HepG2 (cell line): ENCODE measurements around the gene CRADD. TPM values are rescaled to one million over a fixed set of nuclear protein-coding genes. Genes with fewer than 3 reads are reported as not detected.

Source experiments
- DNMT1 ChIP-seq: sonication (generic); formaldehyde crosslinking; IDR thresholded peaks from 2 replicates; pipeline ENCODE4 v1.5.1; 2020; ENCODE audit warnings: mild to moderate bottlenecking, missing genetic modification reagents
- ELF1 ChIP-seq: sonication (generic); formaldehyde crosslinking; IDR thresholded peaks from 2 replicates; pipeline ENCODE4 v1.4.0; 2020; ENCODE audit warnings: missing genetic modification reagents
- GLI4 ChIP-seq: sonication (generic); formaldehyde crosslinking; IDR thresholded peaks from 2 replicates; pipeline ENCODE4 v1.5.1; 2020; ENCODE audit warnings: missing genetic modification reagents, mild to moderate bottlenecking, moderate library complexity, borderline replicate concordance
- JDP2 ChIP-seq: sonication (generic); formaldehyde crosslinking; IDR thresholded peaks from 2 replicates; pipeline ENCODE4 v1.8.1; 2022; ENCODE audit warnings: missing genetic modification reagents, borderline replicate concordance
- KAT8 ChIP-seq: IDR thresholded peaks from 2 replicates; pipeline ENCODE4 v1.6.1; 2016; ENCODE audit warnings: missing genetic modification reagents, missing compliant biosample characterization
- KDM3A ChIP-seq: IDR thresholded peaks from 2 replicates; pipeline ENCODE4 v1.6.1; 2018; ENCODE audit warnings: low read depth, missing compliant biosample characterization
- NFE2L2 ChIP-seq: fragments of 150-350 bp; IDR thresholded peaks from 2 replicates; pipeline ENCODE4 v1.6.1; 2014; ENCODE audit warnings: low read length
- RBM22 ChIP-seq: fragments of 200-400 bp; formaldehyde crosslinking; optimal IDR thresholded peaks from 2 replicates; pipeline ENCODE3; 2017; ENCODE audit warnings: mild to moderate bottlenecking, low read length, moderate library complexity
- SAP130 ChIP-seq: IDR thresholded peaks from 2 replicates; pipeline ENCODE4 v1.6.1; 2016; ENCODE audit warnings: low read depth
- ZKSCAN8 ChIP-seq: IDR thresholded peaks from 2 replicates; pipeline ENCODE4 v1.6.1; 2016; ENCODE audit warnings: borderline replicate concordance, missing genetic modification reagents, missing compliant biosample characterization
- ZNF510 ChIP-seq: sonication (generic); formaldehyde crosslinking; IDR thresholded peaks from 2 replicates; pipeline ENCODE4 v1.4.0; 2020; ENCODE audit warnings: low read depth, mild to moderate bottlenecking, missing genetic modification reagents
- ZNF749 ChIP-seq: sonication (generic); formaldehyde crosslinking; IDR thresholded peaks from 2 replicates; pipeline ENCODE4 v1.8.0; 2022; ENCODE audit warnings: mild to moderate bottlenecking, missing genetic modification reagents, moderate library complexity, borderline replicate concordance
- ZNF790 ChIP-seq: sonication (generic); formaldehyde crosslinking; IDR thresholded peaks from 2 replicates; pipeline ENCODE4 v1.8.0; 2022; ENCODE audit warnings: missing genetic modification reagents, mild to moderate bottlenecking, borderline replicate concordance
- ZSCAN30 ChIP-seq: sonication (generic); formaldehyde crosslinking; IDR thresholded peaks from 2 replicates; pipeline ENCODE4 v1.5.0; 2020; ENCODE audit warnings: mild to moderate bottlenecking, missing genetic modification reagents
- polyA plus RNA-seq, 8 experiments: library from polyadenylated mRNA; depleted of rRNA in 3 of 8; stranded (reverse) in 7 of 8; unstranded in 1 of 8; fragments of >200 nt; fragmentation: Illumina TruSeq in 4 of 8; extraction: Trizol in 4 of 8; gene quantifications; 2 replicates each; pipeline versions ENCODE4 v1.2.1 to v1.2.3, GENCODE V29; 2011 to 2016; ENCODE audit warnings: low read depth in 4 of 8, missing spikeins in 1 of 8, mixed read lengths in 1 of 8; ENCODE audit not compliant: insufficient read depth in 1 of 8
- total RNA-seq, 5 experiments: library from RNA; depleted of rRNA; stranded (reverse); fragments of >200 nt; fragmentation: Illumina TruSeq; extraction: Trizol; gene quantifications; 2 replicates each; pipeline ENCODE4 v1.2.3, GENCODE V29; 2016; ENCODE audit warnings: low read depth in 1 of 5
- TF ChIP-seq, protein P1 (sequence below): sonication (generic); formaldehyde crosslinking; conservative IDR thresholded peaks from 2 replicates; pipeline ENCODE4 v1.5.0; 2020; ENCODE audit warnings: missing genetic modification reagents
- TF ChIP-seq, protein P2 (sequence below): sonication (generic); formaldehyde crosslinking; IDR thresholded peaks from 2 replicates; pipeline ENCODE4 v1.4.0; 2020; ENCODE audit warnings: missing genetic modification reagents
- TF ChIP-seq, protein P3 (sequence below): IDR thresholded peaks from 2 replicates; pipeline ENCODE4 v1.6.1; 2016; ENCODE audit warnings: missing genetic modification reagents, missing compliant biosample characterization
- TF ChIP-seq, protein P4 (sequence below): fragments of 450-650 bp; IDR thresholded peaks from 2 replicates; pipeline ENCODE4 v1.6.1; 2017; ENCODE audit warnings: mild to moderate bottlenecking
- TF ChIP-seq, protein P5 (sequence below): sonication (generic); formaldehyde crosslinking; IDR thresholded peaks from 2 replicates; pipeline ENCODE4 v1.5.0; 2020; ENCODE audit warnings: missing genetic modification reagents
- TF ChIP-seq, protein P6 (sequence below): sonication (generic); formaldehyde crosslinking; IDR thresholded peaks from 2 replicates; pipeline ENCODE4 v1.5.0; 2020; ENCODE audit warnings: missing genetic modification reagents

CRADD gene
- total and polyA plus RNA-seq, 2 of the 13 experiments (the other 11 are each of a cell fraction or from before 2014, with no cell fraction given): 12.4 to 18.8 TPM

DNA sequence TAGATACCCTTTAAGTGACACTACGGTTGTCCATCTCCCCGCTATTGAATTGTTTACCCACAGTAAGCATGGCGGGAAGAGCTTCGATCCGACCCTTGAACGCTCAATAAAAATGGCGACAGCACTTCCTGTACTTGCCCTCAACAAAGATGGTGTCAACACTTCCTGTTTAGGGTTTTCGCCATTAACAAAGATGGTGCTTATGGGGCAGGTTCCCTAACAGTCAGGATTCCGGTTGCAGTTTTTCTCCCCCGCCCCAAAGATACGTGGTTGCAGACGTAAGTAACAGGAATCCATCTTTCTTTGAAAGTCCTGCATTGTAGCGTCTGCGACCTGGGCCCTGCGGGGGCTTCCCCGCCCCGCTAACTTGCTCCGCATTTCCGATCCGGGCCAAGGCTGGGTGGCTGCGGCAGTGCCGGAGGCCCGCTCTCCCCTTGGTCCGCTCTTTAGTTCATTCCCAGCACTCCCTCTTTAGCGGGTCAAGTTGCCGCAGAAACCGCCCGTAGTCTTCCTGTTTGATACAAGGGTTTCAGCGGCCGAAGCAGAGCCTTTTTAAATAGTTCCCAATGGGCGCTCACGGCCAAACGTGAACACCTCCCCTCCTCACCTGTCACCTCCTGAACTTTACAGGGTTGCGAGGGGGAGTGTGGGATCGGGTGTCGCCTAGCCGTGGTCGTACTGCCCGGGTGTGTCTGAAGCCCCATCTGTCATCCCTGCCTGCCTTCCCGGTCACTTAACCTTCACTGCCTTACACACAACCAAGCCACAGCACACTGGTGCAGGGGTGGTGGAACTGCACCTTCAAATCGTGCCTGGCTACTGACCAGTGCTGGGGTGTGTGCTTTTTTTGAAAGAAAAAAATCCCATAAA, at the start of gene CRADD (continued):
- TF ChIP-seq, protein P1, sequence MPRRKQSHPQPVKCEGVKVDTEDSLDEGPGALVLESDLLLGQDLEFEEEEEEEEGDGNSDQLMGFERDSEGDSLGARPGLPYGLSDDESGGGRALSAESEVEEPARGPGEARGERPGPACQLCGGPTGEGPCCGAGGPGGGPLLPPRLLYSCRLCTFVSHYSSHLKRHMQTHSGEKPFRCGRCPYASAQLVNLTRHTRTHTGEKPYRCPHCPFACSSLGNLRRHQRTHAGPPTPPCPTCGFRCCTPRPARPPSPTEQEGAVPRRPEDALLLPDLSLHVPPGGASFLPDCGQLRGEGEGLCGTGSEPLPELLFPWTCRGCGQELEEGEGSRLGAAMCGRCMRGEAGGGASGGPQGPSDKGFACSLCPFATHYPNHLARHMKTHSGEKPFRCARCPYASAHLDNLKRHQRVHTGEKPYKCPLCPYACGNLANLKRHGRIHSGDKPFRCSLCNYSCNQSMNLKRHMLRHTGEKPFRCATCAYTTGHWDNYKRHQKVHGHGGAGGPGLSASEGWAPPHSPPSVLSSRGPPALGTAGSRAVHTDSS (CRISPR knock-in tag): no peak
- TF ChIP-seq SAP130 (peak; percentile 85), RBM22 (no peak), ZKSCAN8 (peak; percentile 66; the same call in 1 of the 2 replicates), ZNF749 (CRISPR knock-in tag) (peak; percentile 55; the same call in 1 of the 2 replicates), ELF1 (CRISPR knock-in tag) (peak; percentile 96), ZSCAN30 (0 out of 2 replicates have a peak, but pooled peaks have one; percentile 61), JDP2 (CRISPR knock-in tag) (no peak), KDM3A (CRISPR knock-in tag) (no peak), GLI4 (CRISPR knock-in tag) (0 out of 2 replicates have a peak, but pooled peaks have one; percentile 30), NFE2L2 (no peak), ZNF790 (CRISPR knock-in tag) (no peak), ZNF510 (CRISPR knock-in tag) (no peak), DNMT1 (CRISPR knock-in tag) (no peak), KAT8 (peak; percentile 97)
- TF ChIP-seq, protein P2, sequence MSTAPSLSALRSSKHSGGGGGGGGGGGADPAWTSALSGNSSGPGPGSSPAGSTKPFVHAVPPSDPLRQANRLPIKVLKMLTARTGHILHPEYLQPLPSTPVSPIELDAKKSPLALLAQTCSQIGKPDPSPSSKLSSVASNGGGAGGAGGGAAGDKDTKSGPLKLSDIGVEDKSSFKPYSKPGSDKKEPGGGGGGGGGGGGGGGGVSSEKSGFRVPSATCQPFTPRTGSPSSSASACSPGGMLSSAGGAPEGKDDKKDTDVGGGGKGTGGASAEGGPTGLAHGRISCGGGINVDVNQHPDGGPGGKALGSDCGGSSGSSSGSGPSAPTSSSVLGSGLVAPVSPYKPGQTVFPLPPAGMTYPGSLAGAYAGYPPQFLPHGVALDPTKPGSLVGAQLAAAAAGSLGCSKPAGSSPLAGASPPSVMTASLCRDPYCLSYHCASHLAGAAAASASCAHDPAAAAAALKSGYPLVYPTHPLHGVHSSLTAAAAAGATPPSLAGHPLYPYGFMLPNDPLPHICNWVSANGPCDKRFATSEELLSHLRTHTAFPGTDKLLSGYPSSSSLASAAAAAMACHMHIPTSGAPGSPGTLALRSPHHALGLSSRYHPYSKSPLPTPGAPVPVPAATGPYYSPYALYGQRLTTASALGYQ (CRISPR knock-in tag): no peak
- TF ChIP-seq, protein P3, sequence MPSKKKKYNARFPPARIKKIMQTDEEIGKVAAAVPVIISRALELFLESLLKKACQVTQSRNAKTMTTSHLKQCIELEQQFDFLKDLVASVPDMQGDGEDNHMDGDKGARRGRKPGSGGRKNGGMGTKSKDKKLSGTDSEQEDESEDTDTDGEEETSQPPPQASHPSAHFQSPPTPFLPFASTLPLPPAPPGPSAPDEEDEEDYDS: peak; percentile 86
- TF ChIP-seq, protein P4, sequence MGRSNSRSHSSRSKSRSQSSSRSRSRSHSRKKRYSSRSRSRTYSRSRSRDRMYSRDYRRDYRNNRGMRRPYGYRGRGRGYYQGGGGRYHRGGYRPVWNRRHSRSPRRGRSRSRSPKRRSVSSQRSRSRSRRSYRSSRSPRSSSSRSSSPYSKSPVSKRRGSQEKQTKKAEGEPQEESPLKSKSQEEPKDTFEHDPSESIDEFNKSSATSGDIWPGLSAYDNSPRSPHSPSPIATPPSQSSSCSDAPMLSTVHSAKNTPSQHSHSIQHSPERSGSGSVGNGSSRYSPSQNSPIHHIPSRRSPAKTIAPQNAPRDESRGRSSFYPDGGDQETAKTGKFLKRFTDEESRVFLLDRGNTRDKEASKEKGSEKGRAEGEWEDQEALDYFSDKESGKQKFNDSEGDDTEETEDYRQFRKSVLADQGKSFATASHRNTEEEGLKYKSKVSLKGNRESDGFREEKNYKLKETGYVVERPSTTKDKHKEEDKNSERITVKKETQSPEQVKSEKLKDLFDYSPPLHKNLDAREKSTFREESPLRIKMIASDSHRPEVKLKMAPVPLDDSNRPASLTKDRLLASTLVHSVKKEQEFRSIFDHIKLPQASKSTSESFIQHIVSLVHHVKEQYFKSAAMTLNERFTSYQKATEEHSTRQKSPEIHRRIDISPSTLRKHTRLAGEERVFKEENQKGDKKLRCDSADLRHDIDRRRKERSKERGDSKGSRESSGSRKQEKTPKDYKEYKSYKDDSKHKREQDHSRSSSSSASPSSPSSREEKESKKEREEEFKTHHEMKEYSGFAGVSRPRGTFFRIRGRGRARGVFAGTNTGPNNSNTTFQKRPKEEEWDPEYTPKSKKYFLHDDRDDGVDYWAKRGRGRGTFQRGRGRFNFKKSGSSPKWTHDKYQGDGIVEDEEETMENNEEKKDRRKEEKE: no peak
- TF ChIP-seq, protein P5, sequence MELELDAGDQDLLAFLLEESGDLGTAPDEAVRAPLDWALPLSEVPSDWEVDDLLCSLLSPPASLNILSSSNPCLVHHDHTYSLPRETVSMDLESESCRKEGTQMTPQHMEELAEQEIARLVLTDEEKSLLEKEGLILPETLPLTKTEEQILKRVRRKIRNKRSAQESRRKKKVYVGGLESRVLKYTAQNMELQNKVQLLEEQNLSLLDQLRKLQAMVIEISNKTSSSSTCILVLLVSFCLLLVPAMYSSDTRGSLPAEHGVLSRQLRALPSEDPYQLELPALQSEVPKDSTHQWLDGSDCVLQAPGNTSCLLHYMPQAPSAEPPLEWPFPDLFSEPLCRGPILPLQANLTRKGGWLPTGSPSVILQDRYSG (CRISPR knock-in tag): no peak
- TF ChIP-seq, protein P6, sequence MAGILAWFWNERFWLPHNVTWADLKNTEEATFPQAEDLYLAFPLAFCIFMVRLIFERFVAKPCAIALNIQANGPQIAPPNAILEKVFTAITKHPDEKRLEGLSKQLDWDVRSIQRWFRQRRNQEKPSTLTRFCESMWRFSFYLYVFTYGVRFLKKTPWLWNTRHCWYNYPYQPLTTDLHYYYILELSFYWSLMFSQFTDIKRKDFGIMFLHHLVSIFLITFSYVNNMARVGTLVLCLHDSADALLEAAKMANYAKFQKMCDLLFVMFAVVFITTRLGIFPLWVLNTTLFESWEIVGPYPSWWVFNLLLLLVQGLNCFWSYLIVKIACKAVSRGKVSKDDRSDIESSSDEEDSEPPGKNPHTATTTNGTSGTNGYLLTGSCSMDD (CRISPR knock-in tag): no peak
